ENCODE data around the gene MORN1.

DNA sequence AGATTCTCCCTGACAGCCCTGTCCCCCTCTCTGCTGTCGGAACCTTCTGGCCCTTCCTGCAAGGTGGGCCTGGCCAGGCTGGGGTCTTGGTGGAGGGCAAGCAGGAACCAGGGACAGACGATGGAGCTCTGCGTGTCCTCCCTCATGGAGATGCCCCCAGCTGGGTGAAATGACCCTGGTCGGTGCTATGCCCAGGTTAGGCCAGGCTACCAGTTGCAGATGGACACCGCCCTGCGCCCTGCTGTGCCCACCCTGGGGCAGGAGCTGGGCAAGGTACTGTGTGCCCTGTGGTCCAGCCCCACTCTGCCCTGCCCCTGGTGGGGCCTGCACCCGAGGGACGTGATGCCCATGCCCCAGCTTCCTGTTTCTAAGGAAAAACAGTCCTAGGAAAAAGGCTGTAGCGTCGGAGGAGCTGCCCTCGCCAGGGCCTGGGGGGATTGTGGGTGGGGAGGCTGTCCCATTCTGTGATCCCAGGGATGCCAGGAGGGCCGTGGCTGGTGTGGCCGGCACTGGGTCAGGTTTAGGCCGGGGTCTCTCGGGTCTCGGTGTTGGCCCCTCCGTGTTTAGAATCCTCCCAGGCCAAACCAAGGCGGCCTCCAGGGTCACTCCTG is 77.6 kb downstream of the MORN1 start:
- TF ChIP-seq, protein P1, sequence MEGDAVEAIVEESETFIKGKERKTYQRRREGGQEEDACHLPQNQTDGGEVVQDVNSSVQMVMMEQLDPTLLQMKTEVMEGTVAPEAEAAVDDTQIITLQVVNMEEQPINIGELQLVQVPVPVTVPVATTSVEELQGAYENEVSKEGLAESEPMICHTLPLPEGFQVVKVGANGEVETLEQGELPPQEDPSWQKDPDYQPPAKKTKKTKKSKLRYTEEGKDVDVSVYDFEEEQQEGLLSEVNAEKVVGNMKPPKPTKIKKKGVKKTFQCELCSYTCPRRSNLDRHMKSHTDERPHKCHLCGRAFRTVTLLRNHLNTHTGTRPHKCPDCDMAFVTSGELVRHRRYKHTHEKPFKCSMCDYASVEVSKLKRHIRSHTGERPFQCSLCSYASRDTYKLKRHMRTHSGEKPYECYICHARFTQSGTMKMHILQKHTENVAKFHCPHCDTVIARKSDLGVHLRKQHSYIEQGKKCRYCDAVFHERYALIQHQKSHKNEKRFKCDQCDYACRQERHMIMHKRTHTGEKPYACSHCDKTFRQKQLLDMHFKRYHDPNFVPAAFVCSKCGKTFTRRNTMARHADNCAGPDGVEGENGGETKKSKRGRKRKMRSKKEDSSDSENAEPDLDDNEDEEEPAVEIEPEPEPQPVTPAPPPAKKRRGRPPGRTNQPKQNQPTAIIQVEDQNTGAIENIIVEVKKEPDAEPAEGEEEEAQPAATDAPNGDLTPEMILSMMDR (IDR thresholded peaks at IDR 0.05; ENCODE audit: insufficient read depth, low read length) = no peak
- TF ChIP-seq POLR2AphosphoS5 (IDR thresholded peaks at IDR 0.05; ENCODE audit: low read depth) = no peak
- TF ChIP-seq, protein P2, sequence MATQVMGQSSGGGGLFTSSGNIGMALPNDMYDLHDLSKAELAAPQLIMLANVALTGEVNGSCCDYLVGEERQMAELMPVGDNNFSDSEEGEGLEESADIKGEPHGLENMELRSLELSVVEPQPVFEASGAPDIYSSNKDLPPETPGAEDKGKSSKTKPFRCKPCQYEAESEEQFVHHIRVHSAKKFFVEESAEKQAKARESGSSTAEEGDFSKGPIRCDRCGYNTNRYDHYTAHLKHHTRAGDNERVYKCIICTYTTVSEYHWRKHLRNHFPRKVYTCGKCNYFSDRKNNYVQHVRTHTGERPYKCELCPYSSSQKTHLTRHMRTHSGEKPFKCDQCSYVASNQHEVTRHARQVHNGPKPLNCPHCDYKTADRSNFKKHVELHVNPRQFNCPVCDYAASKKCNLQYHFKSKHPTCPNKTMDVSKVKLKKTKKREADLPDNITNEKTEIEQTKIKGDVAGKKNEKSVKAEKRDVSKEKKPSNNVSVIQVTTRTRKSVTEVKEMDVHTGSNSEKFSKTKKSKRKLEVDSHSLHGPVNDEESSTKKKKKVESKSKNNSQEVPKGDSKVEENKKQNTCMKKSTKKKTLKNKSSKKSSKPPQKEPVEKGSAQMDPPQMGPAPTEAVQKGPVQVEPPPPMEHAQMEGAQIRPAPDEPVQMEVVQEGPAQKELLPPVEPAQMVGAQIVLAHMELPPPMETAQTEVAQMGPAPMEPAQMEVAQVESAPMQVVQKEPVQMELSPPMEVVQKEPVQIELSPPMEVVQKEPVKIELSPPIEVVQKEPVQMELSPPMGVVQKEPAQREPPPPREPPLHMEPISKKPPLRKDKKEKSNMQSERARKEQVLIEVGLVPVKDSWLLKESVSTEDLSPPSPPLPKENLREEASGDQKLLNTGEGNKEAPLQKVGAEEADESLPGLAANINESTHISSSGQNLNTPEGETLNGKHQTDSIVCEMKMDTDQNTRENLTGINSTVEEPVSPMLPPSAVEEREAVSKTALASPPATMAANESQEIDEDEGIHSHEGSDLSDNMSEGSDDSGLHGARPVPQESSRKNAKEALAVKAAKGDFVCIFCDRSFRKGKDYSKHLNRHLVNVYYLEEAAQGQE (IDR thresholded peaks at IDR 0.05; ENCODE audit: insufficient replicate concordance, low read depth) = no peak
- no peak for TF ChIP-seq SPI1 (IDR thresholded peaks at IDR 0.05; ENCODE audit: borderline replicate concordance, low read depth)
- no peak for TF ChIP-seq GABPA (IDR thresholded peaks at IDR 0.05; ENCODE audit: low read depth)

All from HL-60 (cell line).